Esophagus muscularis mucosa (tissue), 3 donors: ENCODE measurements around the gene PCSK9.
"Not testable (repeated sequence)": the region's sequence is repeated elsewhere in the genome, so short reads cannot be mapped to it uniquely, and the experiment has no call there.

ENCODE experiments used
- CTCF ChIP-seq, 3 experiments: fragments of 200-600 bp in 2 of 3; fragments of 450-650 bp in 1 of 3; sonication (generic) in 2 of 3; IDR thresholded peaks; one replicate each; pipeline ENCODE4 v1.5.1; 2017 to 2019; ENCODE audit warnings: antibody characterized with exemption in 3 of 3, mild to moderate bottlenecking in 2 of 3, moderate library complexity in 1 of 3
- POLR2A ChIP-seq: fragments of 450-650 bp; IDR thresholded peaks from one replicate; pipeline ENCODE4 v1.6.1; 2017; ENCODE audit warnings: antibody characterized with exemption, moderate library complexity, mild to moderate bottlenecking, low read depth
- POLR2AphosphoS5 ChIP-seq, 2 donors: sonication (generic); formaldehyde crosslinking; IDR thresholded peaks; one replicate each; pipeline ENCODE4 v1.6.1; 2017; ENCODE audit warnings: antibody characterized with exemption in 2 of 2

- not testable (repeated sequence) for TF ChIP-seq CTCF (IDR thresholded peaks at IDR 0.05); POLR2AphosphoS5 (IDR thresholded peaks at IDR 0.05); POLR2A
These were observed 69.7 kb downstream of the PCSK9 start for GRCh38 chr1:55109005-55109404.
